ENCODE data around the gene SMC3.
"Not testable (repeated sequence)": the region's sequence is repeated elsewhere in the genome, so short reads cannot be mapped to it uniquely, and the experiment has no call there.

The SMC3 gene

DNA sequence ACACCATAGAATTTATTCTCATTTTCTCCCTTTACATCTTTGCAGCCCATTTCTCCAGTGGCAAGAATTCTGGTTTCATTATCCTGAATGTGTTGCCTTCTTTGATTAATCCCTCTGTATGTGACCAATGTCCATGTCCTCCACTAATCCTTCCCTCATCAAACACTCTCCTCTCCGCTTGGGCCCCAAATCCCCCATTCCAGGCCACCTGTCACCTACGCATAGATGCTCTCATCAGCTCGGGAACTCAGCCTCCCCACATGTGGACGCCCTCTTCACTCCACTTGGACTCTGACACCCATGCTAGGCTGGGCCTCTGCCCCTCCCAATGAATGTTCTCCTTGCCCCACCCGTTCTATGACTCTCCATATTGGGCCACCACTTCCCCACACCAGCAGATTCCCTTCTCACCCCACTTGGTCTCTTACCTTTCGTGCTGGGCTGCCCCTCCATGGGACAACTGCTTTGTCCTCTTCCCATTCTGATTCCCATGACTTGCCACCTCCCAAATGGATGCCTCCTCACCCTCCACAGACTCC is 57.9 kb downstream of the SMC3 start:
- ATAC-seq: no peak
- no peak for DNase-seq

DNA sequence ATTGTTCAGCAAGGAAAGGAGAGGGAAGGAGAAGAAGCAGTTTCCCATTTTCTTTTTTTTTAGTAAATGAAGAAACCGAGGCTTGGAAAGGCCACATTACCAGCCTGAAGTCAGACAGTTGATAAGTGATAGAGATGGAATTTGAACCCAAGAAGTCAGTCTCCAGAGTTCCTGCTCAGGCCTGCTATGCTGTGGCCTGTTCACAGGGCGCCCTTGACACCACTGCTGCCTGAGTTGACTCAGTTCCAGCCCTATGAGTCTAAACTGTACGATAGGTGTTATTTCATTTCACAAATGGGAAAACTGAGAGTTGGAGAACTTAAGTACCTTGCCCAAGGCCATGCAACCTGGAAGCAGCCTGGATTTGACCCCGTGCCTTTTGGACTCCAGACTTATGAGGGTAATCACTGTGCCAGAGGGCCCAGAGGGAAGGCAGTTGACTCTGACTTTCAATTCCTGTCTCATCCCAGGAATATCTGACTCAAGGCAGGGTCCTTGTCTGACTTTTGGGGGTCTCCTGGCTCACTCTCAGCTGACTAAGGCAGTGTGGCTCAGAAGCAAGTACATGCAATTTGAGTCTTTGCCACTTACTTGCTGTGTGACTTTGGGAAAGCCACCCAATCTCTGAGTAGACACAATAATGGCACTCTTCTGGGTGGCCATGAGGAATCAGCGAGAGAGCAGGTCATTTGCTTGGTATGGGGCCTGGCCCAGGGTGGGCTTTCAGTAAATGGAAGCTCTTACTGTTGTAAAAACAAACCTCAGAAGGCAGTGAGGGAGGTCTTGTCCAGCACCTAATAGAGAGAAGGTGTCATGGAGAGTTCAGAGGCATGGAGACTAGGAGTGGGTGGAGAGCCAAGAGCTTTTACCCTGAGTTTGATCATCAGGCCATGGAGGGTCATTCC is 58.7 kb downstream of the SMC3 start:
- ATAC-seq (no peak), DNase-seq (no peak)

DNA sequence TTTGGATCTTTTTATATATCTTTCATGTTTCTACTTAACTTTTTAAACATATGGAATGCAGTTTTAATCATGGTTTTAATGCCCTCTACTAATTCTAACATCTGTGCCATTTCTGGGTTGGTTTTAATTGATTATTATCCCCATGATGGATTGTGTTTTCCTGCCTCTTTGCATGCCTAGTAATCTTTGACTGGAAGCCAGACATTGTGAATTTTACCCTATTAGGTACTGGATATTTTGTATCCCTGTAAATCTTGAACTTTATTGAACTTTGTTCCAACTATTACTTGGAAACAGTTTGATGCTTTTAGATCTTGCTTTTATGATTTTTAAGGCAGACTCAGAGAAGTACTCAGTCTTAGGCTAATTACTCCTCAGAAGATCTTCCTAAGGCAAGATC is 60.7 kb downstream of the SMC3 start:
- DNase-seq (no peak), ATAC-seq (no peak)

DNA sequence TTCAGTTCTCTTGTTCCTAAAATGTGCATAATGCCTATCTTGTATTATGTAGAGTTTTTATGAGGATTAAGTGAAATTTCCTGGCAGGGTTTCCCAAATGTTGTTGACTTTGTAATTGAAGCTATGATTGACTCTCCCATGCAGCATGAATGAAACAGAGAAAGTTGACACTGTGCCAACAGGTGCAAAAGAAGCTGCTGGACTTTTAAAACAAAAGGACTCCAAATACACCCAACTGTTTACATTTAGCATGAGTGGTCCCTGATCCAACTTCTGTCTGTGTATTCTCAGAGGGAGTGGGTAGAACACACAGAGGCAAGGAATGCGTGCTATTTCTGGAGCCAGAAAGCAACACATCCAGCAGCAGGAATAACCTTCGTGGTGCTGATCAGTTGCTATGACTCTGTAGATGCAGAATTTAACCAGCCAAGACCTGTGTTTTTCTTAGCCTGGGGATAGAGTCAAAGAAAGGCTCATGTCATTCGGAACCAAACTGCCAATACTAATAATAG is 62.2 kb downstream of the SMC3 start:
- DNase-seq (no peak), ATAC-seq (no peak)

DNA sequence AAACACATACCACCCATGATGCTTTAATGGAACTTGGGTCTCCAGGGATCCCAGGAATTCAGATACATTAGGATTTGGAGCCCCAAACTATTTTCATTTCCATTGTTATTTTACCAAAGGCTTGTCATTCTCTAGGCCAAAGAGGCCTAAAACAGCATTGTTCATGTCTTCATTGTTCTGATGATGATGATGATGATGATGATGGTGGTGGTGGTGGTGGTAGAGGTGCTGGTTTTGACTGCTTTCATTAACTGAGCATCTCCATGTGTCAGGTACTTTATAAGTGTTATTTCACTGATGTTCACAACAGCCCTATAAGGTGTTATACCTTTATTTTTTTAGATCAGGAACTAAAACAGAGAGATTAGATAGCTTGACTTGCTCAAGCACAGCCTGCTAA is 64.4 kb downstream of the SMC3 start:
- ATAC-seq: no peak
- no peak for DNase-seq

DNA sequence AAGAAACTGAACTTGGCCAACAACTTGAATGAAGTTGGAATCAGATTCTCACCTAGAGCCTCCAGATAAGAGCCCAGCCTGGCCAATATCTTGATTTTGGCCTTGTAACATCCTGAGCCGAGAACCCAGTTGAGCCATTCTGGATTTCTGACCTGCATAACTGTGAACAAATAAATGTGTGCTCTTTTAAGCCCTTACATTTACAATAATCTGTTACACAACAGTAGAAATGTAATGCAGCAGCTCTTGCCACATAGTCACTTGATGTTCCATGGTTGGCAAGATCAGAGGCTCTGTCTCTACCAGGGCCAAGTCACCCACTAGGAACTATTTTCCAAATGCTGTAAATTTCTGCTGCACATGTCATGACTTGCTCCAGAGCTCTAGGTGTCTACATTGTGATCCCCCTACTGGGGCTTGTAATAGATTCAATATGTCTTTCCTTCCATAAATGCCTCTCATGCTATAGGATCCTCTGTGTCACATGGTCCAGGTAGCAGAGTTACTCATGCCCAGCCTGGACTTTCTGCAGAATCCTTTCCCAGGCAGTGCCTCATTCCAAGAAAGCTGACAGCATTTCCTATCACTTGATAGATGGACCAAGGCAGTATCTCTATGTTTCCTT is 65.2 kb downstream of the SMC3 start:
- no peak for ATAC-seq

DNA sequence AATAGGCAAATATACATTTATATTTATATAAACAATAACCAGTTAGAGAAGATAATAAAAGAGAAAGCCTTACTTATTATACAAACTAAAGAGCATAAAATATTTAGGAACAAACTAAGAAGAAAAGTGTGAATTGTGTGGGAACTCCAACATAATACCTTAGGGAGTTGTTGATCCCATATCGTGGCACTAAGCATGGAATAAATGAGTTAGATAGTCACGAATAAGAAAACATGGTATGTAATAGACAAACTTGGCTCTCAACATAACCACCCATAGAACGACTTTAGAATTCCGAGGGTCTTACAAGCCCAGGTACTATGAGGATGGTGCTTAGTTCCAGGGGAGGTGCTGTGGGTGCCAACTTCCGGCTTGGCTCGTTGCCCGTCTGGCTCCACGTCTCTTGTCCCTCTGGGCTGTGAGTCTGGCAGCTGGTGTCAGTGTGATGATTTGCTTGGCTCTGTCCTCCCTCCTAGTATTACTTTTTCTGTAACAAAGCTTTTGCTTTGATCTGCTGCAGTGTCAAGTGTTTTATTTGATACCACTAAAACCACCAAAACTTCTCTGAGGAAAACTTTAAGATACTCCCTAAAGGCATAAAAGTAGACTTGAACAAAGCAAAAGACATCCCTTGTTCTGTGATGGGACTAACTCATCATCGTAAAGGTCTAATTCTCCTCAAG is 67.2 kb downstream of the SMC3 start:
- DNase-seq (no peak), ATAC-seq (no peak)

More for the DNA sequence above, 65.2 kb downstream of the SMC3 start:
- DNase-seq: no peak

DNA sequence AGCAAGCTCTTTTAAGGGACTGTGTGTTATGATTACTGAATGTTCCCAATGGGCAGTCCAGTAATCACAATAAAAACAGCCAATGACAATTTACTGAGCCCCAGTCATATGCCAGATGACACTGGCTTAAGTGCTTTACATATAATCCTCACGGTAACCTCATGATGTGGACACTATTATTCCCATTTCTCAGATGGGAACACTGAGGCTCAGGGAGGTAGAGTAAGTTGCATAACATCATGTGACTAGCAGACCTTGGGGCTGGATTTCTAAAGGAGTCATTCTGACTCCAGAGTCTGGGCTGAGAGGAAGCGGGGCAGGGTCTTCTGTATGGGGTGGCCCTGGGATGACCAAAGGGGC is 69.1 kb downstream of the SMC3 start:
- DNase-seq (no peak), ATAC-seq (no peak)

DNA sequence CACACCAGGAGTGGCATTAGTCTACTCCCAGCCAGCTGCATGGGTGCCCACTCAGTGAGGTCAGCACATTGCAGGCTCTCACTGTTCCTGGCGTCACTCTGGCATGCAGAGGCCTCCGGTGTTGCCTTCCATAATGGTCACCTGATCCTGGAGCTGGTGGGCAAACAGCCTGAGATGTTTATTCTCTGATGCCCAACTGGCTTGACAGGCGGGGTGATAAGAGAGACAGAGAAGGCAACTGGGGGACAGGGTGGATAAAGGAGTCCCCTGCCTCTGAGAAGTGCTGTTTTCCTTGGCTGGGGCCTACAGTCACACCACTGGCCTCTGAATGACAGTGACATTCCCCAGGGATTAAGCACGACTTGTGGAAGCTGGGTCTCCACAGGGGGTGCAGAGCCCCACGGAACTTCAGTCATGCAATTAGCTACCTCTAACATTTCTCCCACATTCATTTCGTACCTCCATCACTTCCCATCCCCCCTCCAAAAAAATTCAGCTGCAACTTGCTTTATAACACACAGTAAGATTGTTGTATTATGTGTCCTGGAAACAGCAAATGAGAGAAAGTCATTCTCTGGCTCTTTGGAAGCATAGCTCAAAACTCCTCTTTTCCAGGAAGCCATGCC is 69.5 kb downstream of the SMC3 start:
- no peak for ATAC-seq
- DNase-seq: no peak

DNA sequence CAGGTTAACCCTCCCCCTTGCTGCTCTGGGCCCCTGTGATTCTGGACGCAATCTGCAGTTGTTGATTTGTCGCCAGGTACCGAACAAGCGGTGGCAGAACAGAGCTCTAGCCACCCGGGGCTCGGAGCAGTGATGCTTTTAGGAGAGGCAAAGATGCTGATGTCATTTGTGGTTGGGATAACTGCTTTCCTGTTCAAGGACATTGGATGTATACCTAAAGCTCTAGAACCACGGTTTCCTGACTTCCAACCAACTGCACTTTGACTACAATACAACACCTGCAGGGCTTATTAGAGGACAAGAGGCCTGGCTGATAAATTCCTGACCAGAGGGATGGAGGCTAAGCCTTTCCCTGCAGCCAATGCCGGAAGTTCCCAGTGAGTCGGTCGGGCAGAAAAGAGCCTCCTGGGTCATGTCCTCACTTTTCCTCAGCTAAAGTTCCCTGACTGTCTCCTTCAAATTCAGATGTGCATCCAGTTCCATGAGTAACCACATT is 70.1 kb downstream of the SMC3 start:
- no peak for DNase-seq
- no peak for ATAC-seq

DNA sequence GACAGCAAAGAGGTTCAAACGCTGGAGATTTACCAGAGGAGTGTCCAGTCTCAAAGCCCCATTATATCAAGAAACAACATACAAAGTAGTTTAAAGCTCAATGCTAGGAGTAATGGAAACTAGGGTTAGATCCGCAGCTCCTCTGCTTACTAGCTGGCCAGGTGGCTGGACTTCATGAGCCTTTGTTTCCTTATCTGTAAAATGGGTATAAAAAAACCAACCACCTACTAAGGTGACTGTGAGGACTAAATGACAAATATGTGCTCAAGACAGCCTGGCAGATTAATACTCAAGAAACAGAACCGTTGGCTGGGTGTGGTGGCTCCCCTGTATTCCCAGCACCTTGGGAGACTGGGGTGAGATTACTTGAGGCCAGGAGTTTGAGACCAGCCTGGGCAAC is 70.8 kb downstream of the SMC3 start:
- no peak for ATAC-seq
- no peak for DNase-seq

DNA sequence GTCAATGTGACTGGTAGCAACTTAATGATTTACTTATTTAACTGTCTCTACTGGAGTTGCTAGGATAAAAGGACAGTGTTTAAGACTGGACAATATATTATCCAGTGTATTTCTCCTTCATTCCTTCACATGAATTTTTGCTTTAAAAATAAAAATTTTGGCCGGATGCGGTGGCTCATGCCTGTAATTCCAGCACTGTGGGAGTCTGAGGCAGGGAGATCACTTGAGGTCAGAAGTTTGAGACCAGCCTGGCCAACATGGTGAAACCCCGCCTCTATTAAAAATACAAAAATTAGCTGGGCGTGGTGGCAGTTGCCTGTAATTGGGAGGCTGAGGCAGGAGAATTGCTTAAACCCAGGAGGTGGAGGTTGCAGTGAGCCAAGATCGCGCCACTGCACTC is 71.6 kb downstream of the SMC3 start:
- ATAC-seq, DNase-seq: not testable (repeated sequence)

DNA sequence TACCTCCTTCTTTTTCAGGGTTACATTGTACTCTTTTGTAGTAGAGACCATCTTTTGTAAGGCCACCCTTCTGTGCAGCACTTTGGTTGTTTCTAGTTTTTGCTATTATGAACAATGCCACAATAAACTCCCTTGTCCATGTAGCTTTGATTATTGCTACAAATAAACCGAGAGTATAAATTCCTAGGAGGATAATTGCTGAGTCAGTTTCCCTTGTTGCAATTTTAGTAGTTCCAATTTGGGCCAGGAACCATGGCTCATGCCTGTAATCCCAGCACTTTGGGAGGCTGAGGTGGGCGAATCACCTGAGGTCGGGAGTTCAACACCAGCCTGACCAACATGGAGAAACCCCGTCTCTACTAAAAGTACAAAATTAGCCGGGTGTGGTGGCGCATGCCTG is 72.4 kb downstream of the SMC3 start:
- DNase-seq, ATAC-seq: not testable (repeated sequence)

DNA sequence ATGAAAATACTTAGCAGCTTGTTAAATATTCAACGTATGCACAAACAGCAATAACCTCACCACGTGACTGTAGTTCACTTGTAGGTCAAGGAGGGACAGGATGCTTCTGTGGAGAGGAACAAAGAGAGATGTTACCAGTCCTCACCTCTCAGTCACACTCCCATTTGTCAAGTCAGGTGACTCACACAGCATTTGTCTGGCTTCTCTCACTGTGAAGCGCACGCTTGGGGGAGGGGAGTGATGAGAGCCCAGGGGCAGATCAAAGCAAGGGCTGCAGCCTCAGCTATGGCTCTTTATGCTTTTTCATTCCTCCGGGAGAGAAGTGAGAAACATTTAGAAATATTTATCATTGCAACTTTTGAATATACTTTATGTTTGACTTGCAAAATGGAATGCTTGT is 73.8 kb downstream of the SMC3 start:
- peak; percentile 60 for DNase-seq
- ATAC-seq: peak; percentile 78

DNA sequence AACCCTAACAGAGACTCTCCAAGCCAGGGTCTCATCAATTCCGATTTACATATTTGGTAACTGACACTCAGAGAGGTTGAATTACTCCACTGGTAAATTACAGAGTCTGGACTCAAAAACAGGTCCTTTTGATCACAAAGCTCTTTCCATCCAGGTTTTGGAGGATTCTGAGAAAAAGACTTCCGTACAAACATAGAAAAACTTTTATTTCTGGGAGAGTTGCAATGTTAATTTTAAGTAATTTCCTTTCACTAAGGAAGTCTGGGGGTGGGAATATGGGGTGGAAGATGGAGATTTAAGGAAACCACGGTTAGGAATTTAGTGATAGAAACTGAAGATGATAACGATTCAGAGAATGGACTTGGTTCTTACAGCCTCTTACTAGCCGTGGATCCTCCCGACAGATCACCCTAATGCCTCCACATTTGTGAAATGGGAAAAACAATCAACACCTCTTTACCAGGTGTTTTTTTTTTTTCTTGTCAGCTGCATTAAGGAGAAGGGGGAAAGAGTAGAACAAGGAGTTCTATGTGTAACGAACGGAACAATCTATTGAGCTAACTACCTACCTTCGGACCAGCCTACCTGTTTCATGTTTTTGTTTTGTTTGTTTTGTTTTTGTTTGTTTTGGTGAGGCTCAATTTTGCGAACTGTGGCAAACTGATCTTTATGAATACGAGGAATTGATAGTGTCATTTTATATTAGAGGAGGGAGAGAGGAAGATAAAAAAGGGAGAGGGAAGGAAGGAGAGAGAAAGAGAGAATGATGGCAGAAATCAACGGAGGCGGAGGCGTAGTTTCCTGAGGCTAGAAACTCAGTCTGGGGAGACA is 74.9 kb downstream of the SMC3 start:
- no peak for ATAC-seq
- no peak for DNase-seq

DNA sequence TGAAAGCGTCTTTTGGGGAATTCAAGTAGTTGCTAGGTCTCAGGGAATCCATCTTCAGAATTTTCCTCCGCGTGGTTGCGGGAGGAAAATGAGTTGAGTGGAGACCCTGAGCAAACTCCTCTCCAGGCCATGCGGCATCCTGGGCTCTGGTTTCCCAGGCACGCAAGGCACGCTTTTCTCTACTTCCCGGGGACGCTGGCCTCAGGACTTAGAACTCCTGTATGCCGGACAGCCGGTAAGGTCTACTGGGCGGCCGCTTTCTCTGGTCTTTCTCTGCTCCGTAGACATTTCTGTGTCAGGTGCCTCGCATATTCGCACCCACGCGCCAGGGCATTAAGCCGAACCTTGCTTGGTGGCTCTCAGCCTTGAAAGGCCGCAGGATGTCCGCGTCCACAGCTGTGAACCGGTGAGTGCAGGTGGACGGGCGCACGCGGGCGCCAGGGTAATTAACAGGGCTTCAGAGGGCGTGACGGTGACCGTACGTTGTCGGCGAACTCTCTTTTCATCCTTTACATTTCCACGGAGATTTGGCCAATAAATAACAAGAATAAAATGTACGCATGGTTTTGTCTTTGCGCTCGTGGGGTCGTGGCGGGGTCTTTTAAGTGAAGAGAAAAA is 75.6 kb downstream of the SMC3 start:
- DNase-seq: no peak
- no peak for ATAC-seq

DNA sequence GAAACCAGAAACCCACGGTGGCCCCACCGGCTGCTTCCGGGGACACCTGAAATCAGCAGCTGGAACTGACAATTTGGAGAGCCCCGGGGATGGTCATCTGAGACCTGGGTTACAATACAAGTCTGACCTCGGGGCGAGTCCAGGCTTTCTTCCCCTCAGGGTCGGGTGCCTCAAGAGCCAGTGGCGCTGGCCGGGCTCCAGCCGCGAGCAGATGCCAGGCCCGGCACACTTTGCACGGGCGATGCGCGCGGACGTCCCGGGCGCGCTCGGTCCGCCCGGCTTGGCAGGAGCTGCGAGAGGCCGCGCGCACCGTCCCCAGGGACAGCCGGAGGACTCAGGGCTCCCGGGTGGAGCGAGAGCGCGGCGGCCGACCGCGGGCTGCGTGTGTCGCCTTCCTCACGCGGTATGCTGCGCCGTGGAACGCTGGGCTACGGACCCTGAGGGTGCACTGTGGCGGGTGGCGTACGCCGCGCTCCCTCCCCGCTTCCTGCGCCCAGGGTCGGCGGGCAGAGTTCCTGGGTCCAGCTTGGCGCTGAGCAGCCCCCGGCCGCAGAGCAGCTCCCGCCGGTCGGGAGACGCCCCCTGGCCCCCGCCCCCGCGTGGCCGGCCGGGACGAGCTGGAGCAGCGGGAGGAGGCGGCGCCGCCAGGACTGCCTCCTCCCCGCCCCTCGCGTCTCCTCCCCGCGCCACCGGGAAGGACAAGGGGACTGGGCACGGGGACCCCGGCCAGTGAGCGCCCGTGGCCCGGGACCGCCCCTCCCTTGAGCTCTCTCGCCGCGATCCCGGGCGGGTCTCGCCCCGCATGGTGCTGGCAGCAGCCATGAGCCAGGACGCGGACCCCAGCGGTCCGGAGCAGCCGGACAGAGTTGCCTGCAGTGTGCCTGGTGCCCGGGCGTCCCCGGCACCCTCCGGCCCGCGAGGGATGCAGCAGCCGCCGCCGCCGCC is 76.4 kb downstream of the SMC3 start, which contains the start of gene RBM20:
Gene RBM20 (plus strand): TSS at position 684 of the 945 bp plus-strand sequence. CDS start 119 bp downstream, at position 803.
- peak; percentile 24 for DNase-seq
- ATAC-seq: peak; percentile 58

DNA sequence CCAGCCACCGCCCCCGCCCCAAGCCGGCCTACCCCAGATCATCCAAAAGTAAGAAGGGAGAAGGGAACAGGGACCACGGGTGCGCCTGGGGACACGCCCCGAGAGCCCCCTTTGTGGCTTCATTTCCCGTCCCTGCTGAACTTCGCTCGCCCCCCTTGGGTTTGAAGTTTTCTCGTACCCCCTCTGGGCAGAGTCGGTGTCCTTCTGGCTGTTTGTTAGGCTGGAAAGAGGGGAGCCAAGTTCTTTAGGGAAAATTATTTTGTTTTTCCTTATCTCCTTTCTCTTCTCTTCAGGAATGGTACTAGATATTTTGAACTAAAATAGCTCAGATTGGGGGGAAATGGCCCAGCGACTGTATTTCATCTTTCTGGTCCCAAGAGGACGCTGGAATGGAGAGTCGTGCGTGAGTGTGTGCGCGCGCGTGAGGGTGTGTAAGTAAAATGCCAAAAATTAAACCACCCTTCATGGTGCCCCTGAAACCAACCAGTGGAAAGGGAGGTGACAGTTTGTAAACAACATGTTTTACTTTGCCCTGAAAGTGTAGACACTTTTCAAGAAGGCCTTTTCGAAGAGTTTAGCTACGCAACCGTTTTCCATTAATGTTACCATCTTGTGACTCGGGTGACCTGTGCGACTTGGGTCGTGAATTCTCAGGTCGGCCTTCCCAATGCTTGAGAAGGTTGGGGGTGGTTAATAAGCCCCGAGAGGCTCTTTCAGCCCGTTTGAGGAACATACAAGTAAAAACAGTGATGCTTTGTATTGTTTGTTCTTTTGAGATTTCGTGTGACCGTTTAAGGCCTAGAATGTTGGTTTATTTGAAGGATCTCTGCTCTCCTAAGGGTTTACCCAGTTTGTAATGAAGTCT is 77.3 kb downstream of the SMC3 start:
- ATAC-seq (no peak), DNase-seq (no peak)
